K562 (cell line): ENCODE measurements around the gene PCBP3. TPM values are rescaled to one million over a fixed set of nuclear protein-coding genes. Genes with fewer than 3 reads are reported as not detected.

ENCODE experiments used
- ATAC-seq: fragments of 200-7000 bp; cut with Tn5 transposase; 3 replicates; pipeline ENCODE4 v1.9.1; 2020; ENCODE audit warnings: moderate library complexity
- BruUV-seq: library from RNA; stranded (reverse); fragments of 400-500 nt; replicated peaks from 2 replicates; lab custom pipeline; 2021; lab: Mats Ljungman, UMichigan
- CTCF ChIA-PET: fragments of 300-600 bp; formaldehyde crosslinking; extraction: SDS; loops from one replicate; lab custom pipeline; 2021; ENCODE audit warnings: low intra/inter-chr PET ratio; lab: Yijun Ruan, JAX
- POLR2A ChIA-PET: fragments of 300-600, 350-650 bp; sonication (Branson Sonifier 250); formaldehyde crosslinking; extraction: SDS; loops from one replicate; lab custom pipeline; 2021; ENCODE audit warnings: antibody characterized with exemption, inconsistent platforms; lab: Yijun Ruan, JAX
- DNase-seq, 4 experiments: peaks; one replicate each; pipeline versions ENCODE4 v3.0.0 to v3.0.0-alpha.2; 2011 to 2018; ENCODE audit warnings: low spot score in 3 of 4, mixed read lengths in 3 of 4; ENCODE audit errors: extremely low read depth in 1 of 4
- FAIRE-seq: peaks from 2 replicates; lab custom pipeline; 2011; peaks lifted over from hg19 to GRCh38; lab: Jason Lieb, UNC
- H2AFZ ChIP-seq: 2 replicates; pipeline ENCODE4 v1.6.0; 2011; ENCODE audit warnings: low read depth, low read length, control low read depth, inconsistent platforms
- H3K27ac ChIP-seq: fragments of 200-600 bp; 3 replicates; pipeline ENCODE4 v1.8.0; 2011; ENCODE audit warnings: low read depth, mild to moderate bottlenecking, control low read depth, inconsistent platforms, low read length, moderate library complexity, mixed read lengths; ENCODE audit errors: extremely low read depth
- H3K27me3 ChIP-seq, 2 experiments: fragments of 300-600 bp in 1 of 2; 2 replicates in 1 of 2; 3 replicates in 1 of 2; pipeline versions ENCODE4 v1.6.0 to v1.8.0; 2011; ENCODE audit warnings: inconsistent platforms in 2 of 2, low read length in 2 of 2, mild to moderate bottlenecking in 1 of 2, mixed read lengths in 1 of 2, moderate library complexity in 1 of 2; ENCODE audit not compliant: control insufficient read depth in 2 of 2, insufficient read depth in 2 of 2
- H3K36me3 ChIP-seq: fragments of 300-600 bp; 3 replicates; pipeline ENCODE4 v1.8.0; 2011; ENCODE audit warnings: mild to moderate bottlenecking, low read length, inconsistent platforms; ENCODE audit not compliant: control insufficient read depth, insufficient read depth
- H3K4me1 ChIP-seq, 2 experiments: fragments of 200-600 bp in 1 of 2; replicated peaks in 1 of 2; 2 replicates in 1 of 2; 3 replicates in 1 of 2; pipeline versions ENCODE4 v1.5.1 to v1.8.0; 2011; ENCODE audit warnings: inconsistent platforms in 2 of 2, low read length in 2 of 2, mild to moderate bottlenecking in 1 of 2, mixed read lengths in 1 of 2, moderate library complexity in 1 of 2; ENCODE audit not compliant: control insufficient read depth in 2 of 2, insufficient read depth in 2 of 2
- H3K4me2 ChIP-seq: 2 replicates; pipeline ENCODE4 v1.6.1; 2011; ENCODE audit warnings: low read length, control low read depth, inconsistent platforms, mixed read lengths; ENCODE audit not compliant: insufficient read depth
- H3K4me3 ChIP-seq: fragments of 200-600 bp; sonication (generic), shearing (Covaris generic); 2 replicates; pipeline ENCODE4 v1.5.1; 2016; ENCODE audit warnings: control low read depth, inconsistent platforms
- H3K79me2 ChIP-seq: fragments of 200-600 bp; 3 replicates; pipeline ENCODE4 v1.8.0; 2011; ENCODE audit warnings: low read length, inconsistent platforms; ENCODE audit not compliant: control insufficient read depth, insufficient read depth
- H3K9ac ChIP-seq, 2 experiments: 2 replicates each; pipeline versions ENCODE4 v1.6.0 to v1.6.1; 2011; ENCODE audit warnings: low read depth in 2 of 2, low read length in 2 of 2, control low read depth in 1 of 2, inconsistent platforms in 1 of 2, mild to moderate bottlenecking in 1 of 2, mixed read lengths in 1 of 2; ENCODE audit not compliant: insufficient read depth in 1 of 2
- H3K9me1 ChIP-seq: one replicate; pipeline ENCODE4 v1.6.0; 2011; ENCODE audit warnings: inconsistent platforms, mild to moderate bottlenecking, low read length, moderate library complexity; ENCODE audit not compliant: control insufficient read depth, insufficient read depth
- H3K9me3 ChIP-seq: replicated peaks from 2 replicates; pipeline ENCODE4 v1.5.1; 2011; ENCODE audit warnings: low read depth, low read length, inconsistent platforms; ENCODE audit not compliant: control insufficient read depth, insufficient read depth
- H4K20me1 ChIP-seq: replicated peaks from 2 replicates; pipeline ENCODE4 v1.6.1; 2011; ENCODE audit warnings: low read length, inconsistent platforms, mixed read lengths; ENCODE audit not compliant: control insufficient read depth, insufficient read depth
- ATF6 ChIP-seq: sonication (generic); formaldehyde crosslinking; IDR thresholded peaks from 2 replicates; pipeline ENCODE4 v1.4.0; 2020; ENCODE audit warnings: mild to moderate bottlenecking, missing genetic modification reagents
- CBX8 ChIP-seq: fragments of 200-600 bp; sonication (generic); IDR thresholded peaks from 2 replicates; pipeline ENCODE4 v1.6.1; 2012; ENCODE audit warnings: borderline replicate concordance, mixed run types, low read depth, mild to moderate bottlenecking, moderate library complexity, mixed read lengths, low read length, control low read depth, inconsistent platforms; ENCODE audit not compliant: poor library complexity, severe bottlenecking; ENCODE audit errors: extremely low read depth
- CC2D1A ChIP-seq: fragments of 450-650 bp; IDR thresholded peaks from 2 replicates; pipeline ENCODE4 v1.6.1; 2017; ENCODE audit warnings: mild to moderate bottlenecking
- CXXC5 ChIP-seq: fragments of 250-450 bp; sonication (Bioruptor Pico); IDR thresholded peaks from 2 replicates; pipeline ENCODE4 v1.8.0; 2022; ENCODE audit warnings: inconsistent platforms, mild to moderate bottlenecking, moderate library complexity
- HDAC6 ChIP-seq: IDR thresholded peaks from 2 replicates; pipeline ENCODE4 v1.6.1; 2012; ENCODE audit warnings: low read depth, mild to moderate bottlenecking, control low read depth, inconsistent platforms, low read length, moderate library complexity
- HNRNPUL1 ChIP-seq: fragments of 200-400 bp; formaldehyde crosslinking; IDR thresholded peaks from 2 replicates; pipeline ENCODE4 v1.6.1; 2017; ENCODE audit warnings: low read length
- MECOM ChIP-seq: fragments of 250-450 bp; sonication (Bioruptor Pico); IDR thresholded peaks from 2 replicates; pipeline ENCODE4 v1.8.0; 2022; ENCODE audit warnings: inconsistent platforms
- NCOA4 ChIP-seq: fragments of 450-650 bp; IDR thresholded peaks from 2 replicates; pipeline ENCODE4 v1.6.1; 2018; ENCODE audit warnings: mild to moderate bottlenecking; ENCODE audit not compliant: partially characterized antibody
- NFRKB ChIP-seq: fragments of 450-650 bp; IDR thresholded peaks from 2 replicates; pipeline ENCODE4 v1.6.1; 2016; ENCODE audit warnings: low read depth
- RBM39 ChIP-seq: fragments of 200-400 bp; formaldehyde crosslinking; optimal IDR thresholded peaks from 2 replicates; pipeline ENCODE3; 2018; ENCODE audit warnings: low read depth, low read length
- SLC30A9 ChIP-seq: fragments of 250-450 bp; sonication (Bioruptor Pico); IDR thresholded peaks from 2 replicates; pipeline ENCODE4 v1.8.0; 2022; ENCODE audit warnings: mild to moderate bottlenecking, moderate library complexity
- ZNF639 ChIP-seq, 2 experiments: fragments of 200-800 bp in 1 of 2; sonication (Bioruptor generic) in 1 of 2; sonication (generic) in 1 of 2; formaldehyde crosslinking in 1 of 2; IDR thresholded peaks in 1 of 2; conservative IDR thresholded peaks in 1 of 2; 2 replicates each; pipeline versions ENCODE4 v1.5.0 to v1.6.1; 2016 to 2020; ENCODE audit warnings: missing compliant biosample characterization in 1 of 2, missing genetic modification characterization in 1 of 2, missing genetic modification reagents in 1 of 2
- WGBS: fragments of 100-300 bp; shearing (Covaris generic); methylation state at CpG from one replicate; pipeline ENCODE4 v1.1.6; 2016; ENCODE audit warnings: low coverage, mixed read lengths; ENCODE audit not compliant: insufficient coverage; ENCODE audit errors: missing lambda C conversion rate; 5-methylcytosine and 5-hydroxymethylcytosine counted together
- in situ Hi-C: fragments of 300-500 bp; cut with MboI; formaldehyde crosslinking; loops from 4 replicates; pipeline ENCODE4 v1.15.0; 2018; ENCODE audit warnings: inconsistent platforms, mixed read lengths
- intact Hi-C: fragments of 100-400 bp; cut with micrococcal nuclease; formaldehyde crosslinking; loops from 2 replicates; pipeline ENCODE4 v1.14.2; 2022
- polyA plus RNA-seq, 8 experiments: library from polyadenylated mRNA; depleted of rRNA in 4 of 8; stranded (reverse) in 5 of 8; unstranded in 3 of 8; fragments of >200 nt; fragmentation: Nextera tagmentation in 2 of 8; fragmentation: Illumina TruSeq in 1 of 8; extraction: Ambion mirVana in 2 of 8; extraction: Trizol in 1 of 8; gene quantifications; 2 replicates each; pipeline versions ENCODE4 v1.2.1 to v1.2.3, GENCODE V29; 2011 to 2014; ENCODE audit warnings: inconsistent platforms in 1 of 8, missing spikeins in 1 of 8
- total RNA-seq, 7 experiments: library from RNA; depleted of rRNA in 6 of 7; stranded (reverse); fragments of >200 nt in 6 of 7; fragmentation: Illumina TruSeq in 2 of 7; extraction: Trizol in 2 of 7; gene quantifications; 2 replicates each; pipeline versions ENCODE4 v1.2.1 to v1.2.3, GENCODE V29; 2011 to 2021; ENCODE audit warnings: low replicate concordance in 1 of 7
- TF ChIP-seq, protein P1 (sequence below): fragments of 250-450 bp; sonication (Bioruptor Pico); IDR thresholded peaks from 2 replicates; pipeline ENCODE4 v1.5.0; 2021; ENCODE audit warnings: mild to moderate bottlenecking, borderline replicate concordance
- TF ChIP-seq, protein P2 (sequence below): fragments of 450-650 bp; IDR thresholded peaks from 2 replicates; pipeline ENCODE4 v1.6.1; 2016; ENCODE audit warnings: antibody characterized with exemption

Gene PCBP3
- total and polyA plus RNA-seq, 9 of the 15 experiments (the other 6 are each of a cell fraction or from before 2014, with no cell fraction given): 0.18 TPM; not detected in 8

DNA sequence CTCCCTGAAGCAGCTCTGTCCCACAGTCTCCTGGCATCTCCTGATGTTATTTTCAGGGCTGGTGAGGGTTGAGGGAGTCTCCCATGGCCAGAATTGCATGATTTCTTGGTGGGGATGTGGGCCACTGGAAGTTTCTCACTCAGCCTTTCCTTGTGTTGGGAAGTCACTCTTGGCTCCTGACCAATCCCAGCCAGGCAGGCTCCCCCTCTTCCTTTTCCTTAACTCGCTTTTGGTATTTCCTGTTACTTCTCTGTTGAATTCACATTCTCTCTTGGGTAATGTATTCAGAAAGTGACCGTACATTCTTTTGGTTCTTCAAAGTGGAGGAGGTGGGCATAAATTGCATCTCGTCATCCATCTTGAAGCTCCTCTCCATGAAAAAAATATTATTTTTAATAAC lies 135.7 kb downstream of the PCBP3 start (continued):
- TF ChIP-seq, protein P1, sequence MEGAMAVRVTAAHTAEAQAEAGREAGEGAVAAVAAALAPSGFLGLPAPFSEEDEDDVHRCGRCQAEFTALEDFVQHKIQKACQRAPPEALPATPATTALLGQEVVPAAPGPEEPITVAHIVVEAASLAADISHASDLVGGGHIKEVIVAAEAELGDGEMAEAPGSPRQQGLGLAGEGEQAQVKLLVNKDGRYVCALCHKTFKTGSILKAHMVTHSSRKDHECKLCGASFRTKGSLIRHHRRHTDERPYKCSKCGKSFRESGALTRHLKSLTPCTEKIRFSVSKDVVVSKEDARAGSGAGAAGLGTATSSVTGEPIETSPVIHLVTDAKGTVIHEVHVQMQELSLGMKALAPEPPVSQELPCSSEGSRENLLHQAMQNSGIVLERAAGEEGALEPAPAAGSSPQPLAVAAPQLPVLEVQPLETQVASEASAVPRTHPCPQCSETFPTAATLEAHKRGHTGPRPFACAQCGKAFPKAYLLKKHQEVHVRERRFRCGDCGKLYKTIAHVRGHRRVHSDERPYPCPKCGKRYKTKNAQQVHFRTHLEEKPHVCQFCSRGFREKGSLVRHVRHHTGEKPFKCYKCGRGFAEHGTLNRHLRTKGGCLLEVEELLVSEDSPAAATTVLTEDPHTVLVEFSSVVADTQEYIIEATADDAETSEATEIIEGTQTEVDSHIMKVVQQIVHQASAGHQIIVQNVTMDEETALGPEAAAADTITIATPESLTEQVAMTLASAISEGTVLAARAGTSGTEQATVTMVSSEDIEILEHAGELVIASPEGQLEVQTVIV (CRISPR knock-in tag): no peak
- no peak for TF ChIP-seq CXXC5 (CRISPR knock-in tag)

GRCh38 chr21:45780647-45781046 lies 137.1 kb downstream of the PCBP3 start:
- Histone ChIP-seq H3K9ac (no peak overlapping the region), H3K4me2 (no peak overlapping the region), H2AFZ (no peak overlapping the region), H3K79me2 (no peaks in the 10 kb centered on the region), H4K20me1 (no peaks in the 10 kb centered on the region), H3K9me1 (no peaks in the 10 kb centered on the region), H3K9me3 (no peaks in the 10 kb centered on the region), H3K36me3 (no peaks in the 10 kb centered on the region), H3K27ac (no peak overlapping the region), H3K27me3 (peaks cover 6 to 8% of the 10 kb centered on the region in 2 experiments; a peak in 4 of 5 replicates), H3K4me3 (no peak overlapping the region), H3K4me1 (no peaks in the 10 kb centered on the region)
- 0% methylated on average over 3 of the region's 3 CpGs for WGBS
- no TSS peak for BruUV-seq
- no peak for ATAC-seq
- ChIA-PET POLR2A (no interaction called here), CTCF (no interaction called here)
- intact Hi-C loops: no loop called here
- no peak for DNase-seq
- in situ Hi-C loops: no loop called here
- no peak for FAIRE-seq
- TF ChIP-seq ZNF639 (CRISPR knock-in tag; conservative IDR thresholded peaks at IDR 0.05 in 1 of 2, IDR thresholded peaks at IDR 0.05 in 1 of 2) (no peak), CBX8 (no peak), NCOA4 (no peak), CC2D1A (no peak), SLC30A9 (CRISPR knock-in tag) (no peak), HDAC6 (no peak), ATF6 (no peak), HNRNPUL1 (no peak), RBM39 (no peak), MECOM (CRISPR knock-in tag) (no peak), NFRKB (no peak)
- TF ChIP-seq, protein P2, sequence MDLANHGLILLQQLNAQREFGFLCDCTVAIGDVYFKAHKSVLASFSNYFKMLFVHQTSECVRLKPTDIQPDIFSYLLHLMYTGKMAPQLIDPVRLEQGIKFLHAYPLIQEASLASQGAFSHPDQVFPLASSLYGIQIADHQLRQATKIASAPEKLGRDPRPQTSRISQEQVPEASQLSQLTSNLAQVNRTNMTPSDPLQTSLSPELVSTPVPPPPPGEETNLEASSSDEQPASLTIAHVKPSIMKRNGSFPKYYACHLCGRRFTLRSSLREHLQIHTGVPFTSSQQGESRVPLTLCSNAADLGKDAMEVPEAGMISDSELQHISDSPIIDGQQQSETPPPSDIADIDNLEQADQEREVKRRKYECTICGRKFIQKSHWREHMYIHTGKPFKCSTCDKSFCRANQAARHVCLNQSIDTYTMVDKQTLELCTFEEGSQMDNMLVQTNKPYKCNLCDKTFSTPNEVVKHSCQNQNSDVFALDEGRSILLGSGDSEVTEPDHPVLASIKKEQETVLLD: no peak
